Calu3 (cell line): Measurements from ENCODE around the gene ITGAD. TPM values are rescaled to one million over a fixed set of nuclear protein-coding genes. Genes with fewer than 3 reads are reported as not detected.

Experiments
- BruUV-seq: library from RNA; stranded (reverse); fragments of 400-500 nt; replicated peaks from 2 replicates; lab custom pipeline; 2021; lab: Mats Ljungman, UMichigan
- CTCF ChIA-PET: fragments of 300-600 bp; sonication (Branson Sonifier 250); formaldehyde crosslinking; loops from one replicate; lab custom pipeline; 2022; ENCODE audit warnings: antibody characterized with exemption; lab: Charles Lee
- DNase-seq: peaks from one replicate; pipeline ENCODE4 v3.0.0; 2022
- H3K27ac Mint-ChIP-seq: one replicate; pipeline ENCODE4 v1.8.0; 2022; ENCODE audit warnings: mixed read lengths; ENCODE audit not compliant: unreplicated experiment
- H3K27me3 Mint-ChIP-seq: one replicate; pipeline ENCODE4 v1.8.0; 2022; ENCODE audit warnings: mixed read lengths; ENCODE audit not compliant: unreplicated experiment
- H3K36me3 Mint-ChIP-seq: one replicate; pipeline ENCODE4 v1.8.0; 2022; ENCODE audit warnings: mild to moderate bottlenecking, moderate library complexity, mixed read lengths; ENCODE audit not compliant: insufficient read depth, unreplicated experiment
- H3K4me1 Mint-ChIP-seq: one replicate; pipeline ENCODE4 v1.8.0; 2022; ENCODE audit warnings: mild to moderate bottlenecking, low read depth, mixed read lengths; ENCODE audit not compliant: unreplicated experiment
- H3K4me3 Mint-ChIP-seq: one replicate; pipeline ENCODE4 v1.8.0; 2022; ENCODE audit warnings: mild to moderate bottlenecking, low read depth, moderate library complexity, mixed read lengths; ENCODE audit not compliant: unreplicated experiment
- H3K9me3 Mint-ChIP-seq: one replicate; pipeline ENCODE4 v1.8.0; 2022; ENCODE audit warnings: low read depth, mixed read lengths; ENCODE audit not compliant: unreplicated experiment
- CTCF ChIP-seq: fragments of 200-600 bp; IDR thresholded peaks from one replicate; pipeline ENCODE4 v1.8.0; 2022; ENCODE audit warnings: antibody characterized with exemption; ENCODE audit not compliant: unreplicated experiment
- intact Hi-C: fragments of 100-400 bp; cut with micrococcal nuclease; formaldehyde crosslinking; loops from one replicate; pipeline ENCODE4 v1.10.0; 2022; ENCODE audit not compliant: unreplicated experiment
- total RNA-seq: library from RNA; stranded (reverse); gene quantifications from 2 replicates; pipeline ENCODE4 v1.2.3, GENCODE V29; 2022

ITGAD gene
- total RNA-seq, 1 experiment from 2014 or later, result not detected

DNA sequence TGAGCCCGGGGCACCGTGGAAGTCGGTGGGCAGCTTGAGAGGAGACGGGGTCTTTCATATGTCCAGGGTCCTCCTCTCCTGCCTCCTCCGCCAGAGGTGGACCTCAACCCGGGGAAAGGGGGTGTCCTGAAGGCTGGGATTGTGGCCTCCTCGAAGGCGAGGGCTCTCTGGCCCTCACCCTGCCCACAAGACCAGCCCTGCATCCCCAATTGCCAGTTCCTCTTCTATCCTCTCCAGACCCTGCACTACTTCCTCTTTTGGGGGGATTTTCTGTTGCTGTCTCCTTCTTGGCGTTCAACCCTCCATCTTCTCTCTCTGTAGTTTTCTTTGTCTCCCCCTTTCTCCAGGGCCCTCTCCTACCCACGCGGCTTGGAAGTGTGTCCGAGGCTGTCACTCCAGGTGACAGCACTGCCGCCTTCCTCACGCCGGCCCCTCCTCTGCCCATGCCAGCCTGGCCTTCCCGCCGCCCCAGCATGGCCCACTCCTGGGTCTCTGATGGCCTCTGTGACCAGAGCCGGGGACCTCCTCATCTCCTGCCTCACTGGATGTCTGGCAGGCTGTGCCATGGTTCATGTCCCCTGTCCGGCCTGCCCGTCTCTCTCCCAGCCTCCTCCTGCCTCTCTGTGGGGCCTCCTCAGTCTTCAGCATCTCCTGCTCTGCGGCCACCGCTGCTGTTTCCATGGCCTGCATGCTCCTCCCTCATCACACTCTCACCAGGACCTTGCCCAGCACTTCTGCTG is 40.6 kb upstream of the ITGAD start:
- Mint-ChIP-seq H3K9me3 (no peaks in the 10 kb centered on the region), H3K4me3 (no peak overlapping the region), H3K27me3 (peaks cover 49% of the 10 kb centered on the region), H3K27ac (no peak overlapping the region), H3K4me1 (peaks cover 16% of the 10 kb centered on the region), H3K36me3 (no peaks in the 10 kb centered on the region)
- intact Hi-C loops, result no loop called here
- DNase-seq, result no peak
- no peak for TF ChIP-seq CTCF
- BruUV-seq, result no TSS peak
- CTCF ChIA-PET, result no interaction called here

DNA sequence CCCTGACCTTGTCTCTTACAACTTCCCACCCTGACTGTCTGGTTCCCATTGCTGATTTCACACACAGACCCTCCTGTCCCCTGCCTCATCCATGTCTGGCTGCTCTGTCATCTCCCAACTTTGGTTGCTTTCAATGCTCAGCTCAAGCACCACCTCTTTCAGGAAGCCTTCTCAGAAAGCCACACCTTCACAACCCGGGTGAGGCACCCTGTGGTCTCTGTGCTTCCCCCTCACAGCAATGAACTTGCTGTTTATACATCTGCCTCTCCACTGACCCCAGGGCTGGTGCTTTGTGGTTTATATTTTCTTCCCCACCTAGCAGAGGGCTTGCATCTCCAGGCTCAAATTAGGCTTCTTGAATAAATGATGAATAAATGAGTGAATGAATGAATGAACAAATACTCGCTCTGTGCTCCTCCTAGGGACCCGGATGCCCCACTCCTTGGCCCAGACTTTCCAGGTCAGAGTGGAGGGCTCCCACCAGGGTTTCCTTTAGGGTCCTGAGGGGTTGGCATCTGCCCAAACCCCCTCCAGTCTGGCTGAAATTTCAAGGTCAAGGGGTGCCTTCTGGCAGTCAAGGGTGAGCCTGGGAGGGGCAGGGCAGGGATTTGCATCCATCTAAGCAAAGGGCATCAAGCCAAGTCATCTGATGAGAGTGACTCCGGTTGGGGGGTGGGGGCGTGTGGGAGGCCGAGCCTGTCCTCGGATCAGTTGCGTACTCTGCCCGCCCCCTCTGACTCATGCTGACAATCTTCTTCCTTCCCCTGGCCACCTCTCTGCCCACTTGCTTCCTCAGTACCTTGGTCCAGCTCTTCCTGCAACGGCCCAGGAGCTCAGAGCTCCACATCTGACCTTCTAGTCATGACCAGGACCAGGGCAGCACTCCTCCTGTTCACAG is 38.5 kb upstream of the ITGAD start, which contains the start of gene ITGAX:
Gene ITGAX (plus strand): TSS at position 783 of the 898 bp plus-strand sequence. CDS start 79 bp downstream, at position 862.
- peak; percentile 67 for DNase-seq
- CTCF ChIA-PET, result interaction anchor here (0.5 to 0.6 kb wide), 2 partner anchors 20 to 159 kb away, joined by 4 read pairs; no protein-coding TSS in a partner anchor
- peaks cover 28% of the 10 kb centered on the region for H3K27me3 Mint-ChIP-seq
- no peak for TF ChIP-seq CTCF
- H3K4me1 Mint-ChIP-seq, result peaks cover 16% of the 10 kb centered on the region
- intact Hi-C loops, result no loop called here
- no peak within 1 kb of the TSS for H3K4me3 Mint-ChIP-seq
- H3K9me3 Mint-ChIP-seq, result no peaks in the 10 kb centered on the region
- H3K27ac Mint-ChIP-seq, result peak within 1 kb of the TSS; percentile 45
- H3K36me3 Mint-ChIP-seq, result no peaks in the 10 kb centered on the region
- no TSS peak for BruUV-seq

- no peak overlapping the region for H3K4me3 Mint-ChIP-seq
- H3K27me3 Mint-ChIP-seq, result peaks cover 24% of the 10 kb centered on the region
- intact Hi-C loops, result no loop called here
- H3K36me3 Mint-ChIP-seq, result no peaks in the 10 kb centered on the region
- DNase-seq, result no peak
- peaks cover 16% of the 10 kb centered on the region for H3K4me1 Mint-ChIP-seq
- CTCF ChIA-PET, result interaction anchor here (0.9 kb wide), 1 partner anchor 11 kb away, joined by 3 read pairs; no protein-coding TSS in a partner anchor
- peak overlapping the region; percentile 45 for H3K27ac Mint-ChIP-seq
- no peaks in the 10 kb centered on the region for H3K9me3 Mint-ChIP-seq
- BruUV-seq, result TSS peak; percentile 41
- TF ChIP-seq CTCF, result no peak
Measured at GRCh38 chr16:31355431-31356100, 37.6 kb upstream of the ITGAD start.
